Measurements from ENCODE around the gene TOR1A.

GRCh38 chr9:129850821-129851550 is 27.1 kb upstream of the TOR1A start:
- TF ChIP-seq CTCF (IDR thresholded peaks at IDR 0.05) (no peak), POLR2A (IDR thresholded peaks at IDR 0.05) (no peak)
